Measurements from ENCODE around the gene OR4F6.

OR4F6 gene

GRCh38 chr15:101804941-101805340 lies 1.6 kb downstream of the OR4F6 start:
- DNase-seq (ENCODE audit: low read depth) = no peak

- no peak for DNase-seq (ENCODE audit: low read depth)
Measured at GRCh38 chr15:101805605-101806345, 2.5 kb downstream of the OR4F6 start.

GRCh38 chr15:101807345-101807945 lies 4.1 kb downstream of the OR4F6 start:
- DNase-seq (ENCODE audit: low read depth) = no peak

- DNase-seq (ENCODE audit: low read depth) = no peak
Measured at GRCh38 chr15:101808201-101808600, 4.9 kb downstream of the OR4F6 start.

- no peak for DNase-seq (ENCODE audit: low read depth)
Measured at GRCh38 chr15:101810456-101810855, 7.1 kb downstream of the OR4F6 start.

GRCh38 chr15:101810876-101811275 lies 7.6 kb downstream of the OR4F6 start:
- no peak for DNase-seq (ENCODE audit: low read depth)

GRCh38 chr15:101811902-101812301 lies 8.6 kb downstream of the OR4F6 start, which contains the start of gene OR4F15:
Gene OR4F15 (plus strand): TSS chr15:101812202. CDS start chr15:101818187, 5,985 bp downstream.
- DNase-seq (ENCODE audit: low read depth) = no peak

- no peak for DNase-seq (ENCODE audit: low read depth)
Measured at GRCh38 chr15:101813803-101814534, 10.7 kb downstream of the OR4F6 start.

- no peak for DNase-seq (ENCODE audit: low read depth)
Measured at GRCh38 chr15:101820781-101821180, 17.5 kb downstream of the OR4F6 start.

GRCh38 chr15:101827257-101827656 lies 23.9 kb downstream of the OR4F6 start:
- no peak for DNase-seq (ENCODE audit: low read depth)

- DNase-seq (ENCODE audit: low read depth) = no peak
Measured at GRCh38 chr15:101828774-101829173, 25.5 kb downstream of the OR4F6 start.

- no peak for DNase-seq (ENCODE audit: low read depth)
Measured at GRCh38 chr15:101841656-101842055, 38.3 kb downstream of the OR4F6 start.

- no peak for DNase-seq (ENCODE audit: low read depth)
Measured at GRCh38 chr15:101844916-101845315, 41.6 kb downstream of the OR4F6 start.

GRCh38 chr15:101852356-101852755 lies 49.0 kb downstream of the OR4F6 start:
- DNase-seq (ENCODE audit: low read depth) = no peak
